Activated T-helper 1 cell treated with Interleukin-2 at 50 U/mL for 16 hours (primary cell): ENCODE data around the gene ADAM10.

Experiments used
- DNase-seq: peaks from one replicate; pipeline ENCODE4 v3.0.0-alpha.2; 2020; ENCODE audit warnings: low read depth

ADAM10 gene

DNA sequence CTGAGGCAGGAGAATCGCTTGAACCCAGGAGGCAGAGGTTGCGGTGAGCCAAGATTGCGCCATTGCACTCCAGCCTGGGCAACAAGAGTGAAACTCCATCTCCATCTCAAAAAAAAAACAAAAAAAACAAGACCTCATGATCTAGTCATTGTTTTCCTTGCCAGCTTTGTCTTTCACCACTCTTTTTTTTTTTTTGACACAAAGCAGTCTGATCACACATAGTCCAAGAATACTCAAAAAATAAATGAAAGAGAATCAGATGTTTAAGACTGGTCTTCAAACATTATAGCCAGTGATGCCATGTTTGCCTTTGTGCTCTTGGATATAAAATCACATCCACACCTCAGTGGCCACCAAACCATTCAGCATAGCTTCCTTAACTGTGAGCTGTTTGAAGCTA is 5.8 kb upstream of the ADAM10 start:
- no peak for DNase-seq

DNA sequence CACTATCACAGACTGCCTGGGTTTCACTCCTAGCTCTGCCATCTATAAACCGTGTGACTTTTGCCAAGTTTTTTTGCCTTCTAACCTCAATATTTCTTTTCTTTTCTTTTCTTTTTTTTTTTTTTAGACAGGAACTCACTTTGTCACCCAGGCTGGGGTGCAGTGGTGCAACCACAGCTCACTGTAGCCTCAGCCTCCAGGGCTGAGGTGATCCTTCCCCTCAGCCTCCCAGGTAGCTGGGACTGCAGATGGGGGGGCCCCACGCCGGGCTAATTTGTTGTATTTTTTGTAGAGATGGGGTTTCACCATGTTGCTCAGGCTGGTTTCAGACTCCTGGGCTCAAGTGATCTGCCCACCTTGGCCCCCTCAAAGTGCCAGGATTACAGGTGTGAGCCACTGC is 3.2 kb upstream of the ADAM10 start:
- no peak for DNase-seq

DNA sequence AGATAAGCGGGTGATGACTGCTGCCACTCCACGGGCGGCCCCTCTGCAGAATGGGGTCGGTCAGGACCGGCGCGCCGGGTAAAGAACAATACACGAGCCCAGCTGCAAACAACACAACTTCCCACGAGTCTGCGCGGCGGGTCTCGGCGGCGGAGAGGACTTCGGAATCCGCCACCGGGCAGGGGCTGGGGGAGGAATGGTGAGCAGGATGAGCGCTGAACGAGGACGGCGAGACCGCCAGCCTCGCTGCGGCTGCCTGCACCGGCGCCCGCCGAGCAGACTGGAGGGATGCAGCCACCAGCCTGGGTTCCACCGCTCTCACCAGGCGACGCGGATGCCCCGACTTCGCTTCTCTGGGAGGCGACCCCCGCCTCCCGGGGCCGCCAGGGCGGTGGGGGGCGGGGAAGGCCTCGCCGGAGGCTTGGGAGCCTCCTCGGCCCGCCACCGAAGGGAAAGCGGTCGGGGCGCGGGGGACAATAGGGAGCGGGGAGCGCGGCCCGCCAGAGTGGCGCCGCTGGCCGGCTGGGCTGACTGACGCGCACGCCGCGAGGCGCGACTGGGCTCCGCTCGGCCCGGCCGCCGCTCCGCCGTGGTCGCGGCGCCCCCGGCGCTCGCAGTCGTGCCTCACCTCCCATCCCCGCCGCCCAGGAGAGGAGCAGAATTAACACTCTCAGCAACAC is 515 bp downstream of the ADAM10 start:
- peak; percentile 15 for DNase-seq

DNA sequence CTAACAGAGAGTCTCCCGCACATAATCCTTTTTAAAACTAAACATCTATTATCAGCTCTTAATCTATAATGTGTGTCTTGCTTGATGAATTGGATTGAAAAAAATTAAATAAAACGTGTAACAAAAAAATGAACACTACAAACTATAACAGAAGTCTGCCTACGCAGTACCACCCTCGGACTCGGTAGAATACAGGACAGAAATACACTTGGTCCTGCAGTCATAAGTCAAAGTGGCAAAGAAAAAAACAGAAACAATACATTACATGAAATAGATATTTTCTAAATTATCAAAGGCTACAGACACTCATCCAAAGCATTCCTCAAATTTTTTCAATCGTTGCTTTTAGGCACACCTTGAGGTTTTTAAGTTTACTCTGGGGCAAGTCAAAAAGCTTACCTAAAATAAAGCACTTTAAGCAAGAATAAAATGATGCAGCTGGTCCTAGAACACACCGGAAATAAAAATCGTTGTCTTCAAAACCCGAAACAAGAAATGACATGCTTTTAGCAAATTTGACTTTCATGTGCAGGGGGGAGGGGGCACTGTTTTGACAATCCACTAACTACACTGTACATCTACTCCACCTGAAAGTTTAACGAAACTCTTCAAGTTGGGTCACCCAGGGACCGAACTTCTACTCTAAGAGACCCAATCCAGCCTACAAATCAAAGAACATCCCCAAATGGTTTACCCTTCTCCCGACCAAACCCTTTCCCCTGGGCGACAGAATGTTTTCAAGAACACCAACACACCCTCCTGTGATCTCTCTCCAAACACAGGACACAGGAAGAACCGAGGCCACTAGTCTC is 1.3 kb downstream of the ADAM10 start:
- no peak for DNase-seq

DNA sequence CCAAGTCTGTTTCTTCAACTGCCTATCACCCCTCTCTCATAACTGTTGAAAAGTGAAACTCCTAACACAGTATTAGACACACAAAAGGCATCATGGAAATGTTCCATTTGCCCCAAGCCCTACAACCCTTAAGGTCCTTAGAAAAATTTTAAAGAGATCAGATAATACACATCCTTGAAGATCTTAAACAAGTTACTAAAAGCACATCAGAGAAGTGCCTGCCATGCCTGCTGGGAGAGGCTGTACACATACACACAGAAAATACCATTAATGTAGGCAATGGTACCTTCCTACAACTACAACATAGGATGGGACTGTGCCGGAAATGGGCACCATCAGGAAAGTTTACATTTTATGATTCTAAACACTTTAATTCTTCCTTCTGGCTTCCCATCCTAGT is 3.3 kb downstream of the ADAM10 start:
- DNase-seq, result no peak

DNA sequence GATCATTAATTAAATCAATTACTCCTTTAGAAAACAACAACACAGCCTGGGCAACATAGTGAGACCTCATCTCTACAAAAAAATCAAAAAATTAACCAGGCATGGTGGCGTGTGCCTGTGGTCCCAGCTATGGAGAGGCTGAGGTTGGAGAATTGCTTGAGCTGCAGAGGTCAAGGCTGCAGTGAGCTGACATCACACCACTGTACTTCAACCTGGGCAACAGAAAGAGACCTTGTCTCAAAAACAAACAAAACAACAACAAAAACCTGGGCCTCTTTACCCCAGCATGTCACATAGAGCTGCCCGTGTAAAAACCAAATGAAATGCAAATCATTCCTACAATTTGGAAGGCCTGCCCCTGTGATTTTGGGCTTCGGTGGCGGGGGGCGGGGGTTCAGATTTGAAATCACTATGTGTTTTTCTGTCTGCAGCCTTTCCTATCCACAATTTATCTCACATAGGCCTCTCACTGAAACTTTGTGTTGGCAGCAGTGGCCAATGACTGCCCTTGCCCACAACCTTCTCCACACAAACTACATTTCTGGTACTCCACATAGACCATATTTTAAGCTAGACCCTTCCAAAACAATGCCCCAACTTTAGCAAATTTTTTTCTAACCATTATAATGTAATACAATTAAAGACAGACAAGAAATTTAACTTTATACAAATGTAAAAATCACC is 6.5 kb downstream of the ADAM10 start:
- no peak for DNase-seq

DNA sequence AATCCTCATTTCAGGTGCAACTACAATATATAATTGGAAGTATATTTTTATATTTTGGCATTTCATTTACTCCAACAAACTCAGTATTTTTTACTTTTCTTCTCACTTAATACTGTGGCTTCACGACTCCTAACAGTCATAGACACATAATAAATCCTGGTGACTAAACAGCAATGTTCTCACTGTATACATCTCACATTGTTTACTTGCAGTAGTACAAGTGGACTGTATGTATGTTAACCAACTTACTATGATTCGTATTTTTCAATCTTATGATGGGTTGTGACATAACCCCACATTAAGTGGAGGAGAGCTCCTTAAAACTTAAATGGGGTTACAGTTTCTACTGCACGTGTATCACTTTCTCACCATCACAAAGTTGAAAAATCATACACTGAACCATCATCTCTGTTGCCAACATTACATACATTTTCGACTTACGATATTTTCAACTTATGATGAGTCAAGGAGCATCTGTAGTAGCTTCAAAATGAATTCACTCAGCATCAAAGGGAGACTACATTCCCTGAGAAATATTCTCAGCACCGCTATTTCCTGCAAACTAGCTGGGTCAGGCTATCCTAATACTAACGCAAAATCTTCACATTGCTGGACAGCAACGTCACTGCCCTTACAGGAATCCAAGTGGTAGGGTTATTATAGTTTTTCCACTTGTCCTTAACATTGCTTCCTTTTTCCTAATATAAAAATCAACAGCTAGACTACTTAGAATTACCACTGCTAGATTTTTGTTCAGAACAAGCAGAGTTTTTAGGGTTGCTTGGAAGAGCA is 7.3 kb downstream of the ADAM10 start:
- DNase-seq, result no peak

DNA sequence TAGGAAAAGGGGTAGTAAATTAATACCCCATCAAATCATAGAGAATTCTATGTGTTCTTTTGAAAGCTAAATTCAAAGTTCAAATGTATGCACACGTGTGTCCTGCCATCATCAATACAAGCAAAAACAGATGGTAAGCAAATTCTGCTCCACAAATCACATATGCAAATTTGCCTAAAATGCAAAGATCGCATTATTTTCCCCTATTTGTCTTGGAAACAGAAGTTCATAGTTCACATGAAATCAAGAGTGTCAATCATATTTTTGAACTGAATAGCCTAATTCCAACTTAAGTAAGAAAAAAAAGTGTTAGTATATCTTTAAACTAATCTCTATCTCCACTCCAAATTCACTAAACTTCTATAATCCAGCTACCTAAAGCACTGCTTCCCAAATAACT is 8.5 kb downstream of the ADAM10 start:
- DNase-seq, result no peak

DNA sequence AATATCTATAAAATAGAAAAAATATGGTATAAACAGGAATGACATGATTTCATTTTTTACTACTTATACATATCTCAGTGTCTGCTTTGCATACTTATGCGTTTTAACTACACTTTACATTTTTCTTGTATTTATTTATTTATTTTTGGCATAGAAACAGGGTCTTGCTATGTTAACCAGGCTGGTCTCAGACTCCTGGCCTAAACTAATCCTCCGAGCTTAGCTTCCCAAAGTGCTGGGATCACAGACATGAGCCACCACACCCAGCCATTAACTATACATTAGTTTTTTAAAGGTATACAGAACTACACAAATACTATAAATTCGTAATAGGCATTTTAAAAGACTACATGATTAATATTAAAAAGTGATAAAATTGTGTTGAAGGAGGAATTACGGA is 9.1 kb downstream of the ADAM10 start:
- DNase-seq, result no peak

DNA sequence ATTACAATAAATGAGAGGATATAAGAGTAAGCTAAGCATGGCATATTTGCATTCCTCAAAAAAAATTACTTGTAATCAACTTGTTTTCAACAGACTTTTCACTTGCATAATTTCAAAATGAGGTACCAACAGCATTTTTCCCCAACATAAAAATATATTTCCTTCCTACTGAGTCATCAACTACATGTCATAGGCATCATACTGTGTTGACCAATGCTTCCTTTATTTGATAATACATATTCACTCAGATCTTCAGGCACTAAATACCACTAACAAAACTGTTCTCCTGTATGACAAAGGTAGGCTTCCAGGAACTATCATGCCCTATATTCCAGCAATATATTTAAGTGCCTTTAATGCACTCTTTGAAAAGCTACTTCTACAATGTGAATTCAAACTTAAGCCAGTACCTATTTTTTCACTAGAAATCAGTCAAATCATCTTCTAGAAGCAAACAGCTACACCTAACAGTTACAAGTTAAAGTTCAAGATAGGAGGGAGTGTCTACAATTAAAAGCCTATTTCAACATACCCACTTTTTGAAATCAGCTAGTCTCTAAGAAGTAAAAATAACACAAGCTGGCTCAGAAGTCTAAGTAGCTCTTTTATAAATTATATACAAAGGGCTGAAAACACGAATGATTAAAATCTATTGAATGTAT is 11.3 kb downstream of the ADAM10 start:
- DNase-seq, result no peak

DNA sequence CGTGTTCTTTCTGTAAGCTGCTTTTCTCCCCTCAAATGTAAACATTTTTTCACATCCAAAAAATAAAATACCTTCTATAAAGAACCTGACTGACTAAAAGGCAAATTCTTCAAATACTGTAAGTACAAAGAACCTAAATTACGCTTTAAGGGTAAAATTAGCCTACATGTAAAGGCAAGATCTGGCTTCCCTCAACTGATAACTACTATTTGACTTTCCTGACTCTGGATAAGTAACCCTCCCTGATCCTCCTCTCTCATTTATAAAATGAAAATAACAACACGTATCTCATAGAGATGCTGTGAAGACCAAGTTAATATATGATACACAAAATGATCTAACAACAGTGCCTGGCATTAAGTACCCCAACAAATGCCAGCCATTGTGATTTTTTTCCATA is 12.2 kb downstream of the ADAM10 start:
- no peak for DNase-seq

DNA sequence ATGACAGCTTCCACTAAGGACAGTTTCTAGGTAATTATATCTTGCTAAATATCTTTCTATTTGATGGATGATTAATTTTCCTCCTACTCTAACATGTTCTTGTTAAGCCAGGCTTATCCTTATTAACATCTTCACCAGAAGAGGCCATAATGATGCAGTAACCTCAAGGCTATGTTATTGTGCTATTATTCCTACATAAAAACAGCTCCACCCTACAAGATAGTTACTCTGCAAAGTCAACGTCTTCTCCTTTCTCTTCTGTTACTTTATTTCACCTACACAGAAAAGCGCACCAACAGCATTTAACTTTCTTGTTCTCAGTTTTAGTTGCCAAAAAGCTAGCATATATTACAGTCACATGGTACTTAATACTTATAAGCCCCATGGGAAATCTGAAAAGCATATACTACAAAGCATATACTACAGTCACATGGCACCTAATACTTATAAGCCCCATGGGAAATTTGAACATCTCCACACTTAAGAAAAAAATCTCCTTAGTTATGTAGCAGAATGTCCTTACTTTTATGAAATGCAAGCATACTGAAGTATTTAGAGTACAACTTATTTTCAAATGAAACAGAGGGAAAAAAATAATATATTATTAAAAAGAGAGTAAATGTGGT is 13.4 kb downstream of the ADAM10 start:
- no peak for DNase-seq

DNA sequence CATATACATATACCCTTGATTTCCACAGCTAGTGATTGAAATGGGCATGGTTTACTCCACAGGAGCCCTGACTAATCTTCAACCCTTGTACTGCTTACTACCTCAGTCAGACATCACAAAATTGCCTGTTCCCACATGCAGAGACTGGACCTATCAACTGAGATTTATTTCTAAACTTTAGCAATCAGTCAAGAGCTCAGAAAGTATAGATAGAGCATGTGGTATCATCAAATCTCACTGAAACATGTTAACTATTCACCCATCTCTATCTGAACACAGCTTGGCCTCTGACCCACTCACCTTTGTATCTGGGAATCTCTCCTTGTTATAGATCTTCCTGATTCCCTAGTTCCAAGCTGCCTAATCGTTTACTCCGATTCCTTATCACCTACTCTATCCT is 14.6 kb downstream of the ADAM10 start:
- DNase-seq, result no peak

DNA sequence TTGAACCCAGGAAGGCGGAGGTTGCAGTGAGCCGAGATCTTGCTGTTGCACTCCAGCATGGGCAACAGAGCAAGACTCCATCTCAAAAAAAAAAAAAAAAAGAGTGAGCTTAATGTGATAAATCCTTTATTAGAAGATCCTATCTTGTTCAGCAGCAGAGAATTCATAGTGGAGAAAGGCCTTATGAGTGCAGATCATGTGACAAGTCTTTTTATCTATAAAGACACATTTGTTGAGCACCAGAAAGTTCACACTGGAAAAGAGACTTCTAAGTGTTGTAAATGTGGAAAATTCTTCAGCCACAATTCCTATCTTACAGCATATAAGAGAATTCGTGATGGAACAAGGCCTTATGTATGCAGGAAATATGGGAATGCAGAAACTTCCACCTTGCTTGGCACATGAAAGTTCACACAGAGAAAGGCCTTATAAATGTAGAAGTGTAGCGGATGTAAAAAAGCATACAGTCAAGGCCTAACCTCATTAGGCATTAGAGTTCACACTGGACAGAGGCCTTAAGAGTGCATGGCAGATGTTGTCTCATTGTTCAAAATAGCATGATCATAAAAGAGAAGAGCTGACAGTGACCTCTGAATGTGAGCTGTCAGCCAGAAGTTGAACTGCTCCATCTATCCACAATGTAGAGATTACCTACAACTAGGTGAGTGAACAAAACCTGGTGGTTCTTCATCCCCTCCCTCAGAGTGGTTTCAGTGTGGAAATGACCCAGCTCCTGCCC is 16.7 kb downstream of the ADAM10 start:
- no peak for DNase-seq

DNA sequence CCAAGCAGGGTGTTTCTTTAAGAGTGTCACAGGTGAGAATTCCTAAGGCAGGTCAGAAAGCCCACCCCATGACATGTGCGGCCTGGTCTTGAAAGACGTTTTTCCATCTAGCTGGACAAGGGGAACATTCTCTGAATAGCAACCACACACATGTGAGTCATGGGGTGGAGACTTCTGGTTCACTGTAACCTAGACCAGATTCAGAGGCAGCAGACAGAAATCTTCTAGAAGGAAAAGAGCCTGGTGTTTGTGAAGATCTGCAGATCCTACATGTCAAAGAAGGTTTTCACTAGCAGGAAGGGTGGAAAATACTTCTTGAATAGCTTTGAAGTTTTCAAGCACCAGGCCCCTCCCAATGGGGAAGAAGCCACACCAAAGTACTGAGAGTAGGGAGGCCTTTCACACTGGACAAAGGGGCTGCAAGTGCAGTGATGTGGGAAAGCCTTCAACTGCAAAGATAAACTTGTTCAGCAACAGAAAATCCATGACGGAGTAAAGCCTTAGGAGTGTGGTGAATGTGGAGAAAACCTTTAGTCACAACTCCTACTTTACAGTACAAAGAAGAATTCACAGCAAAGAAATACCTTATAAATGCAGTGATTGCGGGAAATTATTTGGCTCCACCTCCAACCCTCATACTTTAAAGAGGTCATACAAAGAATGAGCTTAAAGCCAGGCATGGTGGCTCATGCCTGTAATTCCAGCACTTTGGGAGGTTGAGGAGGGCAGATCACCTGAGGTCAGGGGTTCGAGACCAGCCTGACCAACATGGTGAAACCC is 17.6 kb downstream of the ADAM10 start:
- DNase-seq, result no peak

DNA sequence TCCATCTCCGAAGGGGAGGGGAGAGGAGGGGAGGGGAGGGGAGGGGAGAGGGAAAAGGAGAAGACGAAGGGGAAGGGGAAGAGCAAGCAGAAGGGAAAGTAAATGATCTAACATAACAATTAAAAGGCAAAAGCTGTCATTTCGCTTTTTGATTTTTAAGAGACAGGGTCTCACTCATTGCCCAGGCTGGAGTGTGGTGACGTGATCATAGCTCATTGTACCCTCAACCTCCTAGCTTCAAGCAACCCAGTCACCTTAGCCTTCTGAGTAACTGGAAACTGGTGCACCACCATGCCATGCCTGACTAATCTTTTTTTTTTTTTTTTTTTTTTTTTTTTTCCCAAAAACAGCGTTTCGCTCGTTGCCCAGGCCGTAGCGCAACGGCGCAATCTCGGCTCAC is 22.6 kb downstream of the ADAM10 start:
- DNase-seq, result no peak

DNA sequence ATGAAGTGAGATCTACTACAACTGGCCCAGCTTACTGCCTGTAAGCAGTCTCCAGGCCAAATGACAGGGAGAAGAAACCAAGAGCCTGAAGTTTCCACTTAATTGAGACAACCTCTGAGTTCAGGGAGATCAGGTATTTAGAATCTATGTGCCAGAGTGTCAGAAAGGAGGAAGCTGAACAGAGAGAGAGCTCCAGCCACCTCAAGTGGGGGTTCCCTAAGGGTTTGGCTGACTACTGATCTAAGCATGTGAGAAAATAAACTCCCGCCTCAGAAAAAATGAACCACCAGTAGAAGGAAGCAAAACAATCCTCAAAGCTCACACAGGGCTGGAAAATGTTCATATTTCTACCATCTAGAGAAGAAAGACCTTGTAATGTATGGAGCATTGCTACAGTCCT is 25.0 kb downstream of the ADAM10 start:
- DNase-seq, result no peak

DNA sequence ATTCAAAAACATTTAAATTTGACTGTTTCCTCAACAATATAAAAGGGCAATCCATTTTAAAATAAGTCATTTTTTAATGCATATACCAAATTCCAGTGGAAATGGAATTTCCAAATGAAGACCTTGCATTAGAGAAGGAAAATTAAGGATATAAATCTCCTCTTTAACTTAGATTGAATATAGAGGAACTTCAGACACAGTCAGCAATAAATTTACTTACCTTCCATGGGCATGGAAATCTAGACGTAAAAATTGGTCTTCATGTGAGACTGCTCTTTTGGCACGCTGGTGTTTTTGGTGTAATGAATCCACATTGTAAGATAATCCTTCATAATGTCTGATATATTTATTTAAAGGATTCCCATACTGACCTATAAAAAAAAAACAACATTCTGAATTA is 32.1 kb downstream of the ADAM10 start:
- DNase-seq, result no peak

DNA sequence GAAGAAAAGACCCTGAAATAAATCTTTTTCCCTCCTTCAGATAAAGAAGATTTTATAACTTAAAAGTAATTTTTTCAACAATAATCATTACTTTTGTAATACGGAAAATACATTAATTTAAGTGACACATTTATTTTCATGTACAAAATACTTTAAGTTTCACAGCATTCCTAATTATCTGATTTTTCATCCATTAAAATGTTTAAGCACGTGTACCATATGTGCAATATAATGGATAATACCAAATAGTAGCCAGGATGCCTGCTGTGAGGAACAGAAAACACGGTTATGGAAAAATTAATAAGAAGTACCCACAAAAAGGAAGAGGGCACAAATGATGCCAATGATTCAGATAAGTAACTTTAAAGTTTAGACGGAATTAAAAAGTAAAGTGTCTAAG is 33.5 kb downstream of the ADAM10 start:
- no peak for DNase-seq
